ENCODE measurements around the gene RNF8.

Gene RNF8

DNA sequence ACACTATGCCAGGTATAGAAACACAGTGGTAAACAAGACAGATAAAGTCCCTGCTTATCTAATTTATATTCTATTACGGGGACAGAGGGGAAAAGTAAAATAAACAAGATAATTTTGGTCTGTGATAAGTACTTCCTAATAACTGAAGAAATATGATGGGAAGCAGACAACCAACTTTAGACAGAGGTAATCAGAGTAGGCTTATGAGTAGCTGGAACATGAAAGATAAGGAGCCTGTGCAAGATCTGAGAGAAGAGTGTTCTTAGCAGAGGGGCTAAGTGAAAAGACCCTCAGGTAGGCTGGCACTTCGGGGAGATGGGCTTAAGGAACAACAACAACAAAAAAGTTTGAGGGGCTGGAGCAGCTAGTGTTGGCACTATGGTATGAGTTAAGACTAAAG, 4.1 kb downstream of the RNF8 start:
- no peak overlapping the region for H3K4me3 Mint-ChIP-seq
- peaks cover 24% of the 10 kb centered on the region for H3K4me1 Mint-ChIP-seq (ENCODE audit: low read depth)
- peaks cover 11% of the 10 kb centered on the region for H3K27me3 Mint-ChIP-seq
- H3K9me3 Mint-ChIP-seq: no peaks in the 10 kb centered on the region
- intact Hi-C loops (cut with micrococcal nuclease): no loop called here
- H3K36me3 Mint-ChIP-seq (ENCODE audit: low read depth): peaks cover 26% of the 10 kb centered on the region
- H3K27ac Mint-ChIP-seq: no peak overlapping the region

DNA sequence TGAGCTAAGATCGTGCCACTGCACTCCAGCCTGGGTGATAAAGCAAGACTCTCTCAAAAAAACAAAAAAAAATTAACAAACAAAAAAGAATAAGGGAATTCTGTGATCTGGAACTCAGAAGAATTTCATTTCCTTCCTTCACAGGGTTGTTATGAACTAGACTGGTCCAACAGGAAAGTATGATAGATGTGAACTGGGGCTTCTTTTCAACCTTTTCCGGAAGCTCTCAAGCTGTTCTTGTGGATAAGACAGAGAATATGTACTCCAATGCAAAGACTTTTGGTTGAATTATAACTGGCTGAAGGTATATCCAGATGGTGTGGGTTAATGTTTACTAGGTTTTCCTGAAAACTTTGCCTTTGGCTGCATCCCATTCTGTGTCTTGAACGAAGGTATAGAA, 5.3 kb downstream of the RNF8 start:
- intact Hi-C loops (cut with micrococcal nuclease): no loop called here
- Mint-ChIP-seq H3K36me3 (ENCODE audit: low read depth) (peaks cover 33% of the 10 kb centered on the region), H3K27me3 (peaks cover 5% of the 10 kb centered on the region), H3K27ac (no peak overlapping the region), H3K4me3 (no peak overlapping the region), H3K4me1 (ENCODE audit: low read depth) (peaks cover 16% of the 10 kb centered on the region), H3K9me3 (no peaks in the 10 kb centered on the region)

DNA sequence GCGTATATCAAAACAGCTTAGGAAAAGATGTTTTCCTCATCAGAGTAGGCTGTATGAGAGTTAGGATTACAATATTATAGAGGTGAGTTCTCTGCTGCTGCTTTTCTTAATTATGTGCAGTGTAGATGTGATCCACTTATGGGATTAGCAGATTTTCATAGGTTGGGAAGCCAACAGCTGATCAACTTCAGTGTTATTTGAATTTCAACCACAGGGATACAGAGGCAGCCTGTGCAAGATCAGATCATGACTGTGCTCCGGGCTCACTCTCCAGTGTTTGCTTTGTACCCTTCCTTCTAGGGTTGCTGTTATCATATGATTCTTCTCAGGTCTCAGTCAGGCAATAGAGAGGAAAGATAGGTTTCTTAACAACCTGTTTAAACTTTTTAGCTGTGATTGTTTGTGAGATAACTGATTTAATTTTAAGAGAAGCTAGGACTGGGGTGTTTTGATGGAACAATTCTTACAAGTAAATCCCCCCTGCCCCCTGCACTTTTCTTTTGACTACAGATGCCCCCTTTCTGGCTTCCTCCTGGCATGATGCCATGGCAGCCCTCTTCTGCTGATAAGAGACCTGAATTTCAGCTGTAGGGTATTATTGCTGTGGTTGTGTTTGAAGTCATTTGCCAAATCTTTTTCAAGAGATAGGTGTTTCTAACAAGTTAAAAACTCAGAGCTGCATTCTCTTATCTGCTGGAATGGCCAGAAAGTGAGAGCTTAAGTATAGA, 8.5 kb downstream of the RNF8 start:
- Mint-ChIP-seq H3K4me1 (ENCODE audit: low read depth) (no peaks in the 10 kb centered on the region), H3K36me3 (ENCODE audit: low read depth) (peaks cover 44% of the 10 kb centered on the region), H3K9me3 (no peaks in the 10 kb centered on the region), H3K27ac (no peak overlapping the region), H3K4me3 (no peak overlapping the region), H3K27me3 (no peaks in the 10 kb centered on the region)
- intact Hi-C loops (cut with micrococcal nuclease): no loop called here

GRCh38 chr6:37365791-37366190, 12.0 kb downstream of the RNF8 start:
- no peak overlapping the region for H3K4me3 Mint-ChIP-seq
- no peaks in the 10 kb centered on the region for H3K27me3 Mint-ChIP-seq
- peaks cover 62% of the 10 kb centered on the region for H3K36me3 Mint-ChIP-seq (ENCODE audit: low read depth)
- H3K4me1 Mint-ChIP-seq (ENCODE audit: low read depth): peaks cover 18% of the 10 kb centered on the region
- intact Hi-C loops (cut with micrococcal nuclease): no loop called here
- H3K27ac Mint-ChIP-seq: no peak overlapping the region
- no peaks in the 10 kb centered on the region for H3K9me3 Mint-ChIP-seq

GRCh38 chr6:37366910-37367309, 13.1 kb downstream of the RNF8 start:
- Mint-ChIP-seq H3K4me1 (ENCODE audit: low read depth) (peaks cover 18% of the 10 kb centered on the region), H3K36me3 (ENCODE audit: low read depth) (peaks cover 64% of the 10 kb centered on the region), H3K9me3 (no peaks in the 10 kb centered on the region), H3K27me3 (no peaks in the 10 kb centered on the region), H3K27ac (no peak overlapping the region), H3K4me3 (no peak overlapping the region)
- intact Hi-C loops (cut with micrococcal nuclease): no loop called here

GRCh38 chr6:37368961-37369320, 15.2 kb downstream of the RNF8 start:
- H3K36me3 Mint-ChIP-seq (ENCODE audit: low read depth): peaks cover 57% of the 10 kb centered on the region
- no peak overlapping the region for H3K4me3 Mint-ChIP-seq
- intact Hi-C loops (cut with micrococcal nuclease): no loop called here
- peaks cover 18% of the 10 kb centered on the region for H3K4me1 Mint-ChIP-seq (ENCODE audit: low read depth)
- H3K27ac Mint-ChIP-seq: no peak overlapping the region
- no peaks in the 10 kb centered on the region for H3K27me3 Mint-ChIP-seq
- no peaks in the 10 kb centered on the region for H3K9me3 Mint-ChIP-seq

- Mint-ChIP-seq H3K27ac (no peak overlapping the region), H3K9me3 (no peaks in the 10 kb centered on the region), H3K4me3 (no peak overlapping the region)
Measured at GRCh38 chr6:37369321-37370201, 15.8 kb downstream of the RNF8 start.

GRCh38 chr6:37371154-37372083, 17.6 kb downstream of the RNF8 start:
- no peak overlapping the region for H3K4me3 Mint-ChIP-seq
- no peak overlapping the region for H3K27ac Mint-ChIP-seq
- peaks cover 68% of the 10 kb centered on the region for H3K36me3 Mint-ChIP-seq (ENCODE audit: low read depth)
- no peaks in the 10 kb centered on the region for H3K27me3 Mint-ChIP-seq
- intact Hi-C loops (cut with micrococcal nuclease): no loop called here
- no peaks in the 10 kb centered on the region for H3K9me3 Mint-ChIP-seq
- H3K4me1 Mint-ChIP-seq (ENCODE audit: low read depth): peaks cover 18% of the 10 kb centered on the region

More at GRCh38 chr6:37369321-37370201, 15.8 kb downstream of the RNF8 start:
- Mint-ChIP-seq H3K4me1 (ENCODE audit: low read depth) (peaks cover 18% of the 10 kb centered on the region), H3K27me3 (no peaks in the 10 kb centered on the region), H3K36me3 (ENCODE audit: low read depth) (peaks cover 55% of the 10 kb centered on the region)
- intact Hi-C loops (cut with micrococcal nuclease): no loop called here

DNA sequence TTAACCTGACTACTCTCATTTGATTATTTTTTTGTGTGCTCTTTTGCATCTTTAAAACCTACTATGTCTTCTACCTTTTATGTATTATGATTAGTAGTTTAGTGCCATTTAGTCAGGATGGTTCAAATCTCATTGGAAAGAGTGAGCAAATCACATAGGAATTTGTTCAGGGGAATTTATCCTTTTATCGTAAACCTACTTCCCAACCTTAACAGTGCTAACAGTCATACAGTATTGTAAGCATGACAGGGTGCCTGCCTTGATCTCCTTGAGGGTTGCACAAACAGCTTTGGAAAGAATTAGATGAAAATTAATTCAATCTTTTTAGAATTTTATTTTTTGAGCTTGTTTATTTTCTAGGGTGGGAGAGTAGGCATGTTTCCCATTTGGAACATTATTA, 18.3 kb downstream of the RNF8 start:
- intact Hi-C loops (cut with micrococcal nuclease): no loop called here
- Mint-ChIP-seq H3K4me3 (no peak overlapping the region), H3K27ac (no peak overlapping the region), H3K4me1 (ENCODE audit: low read depth) (peaks cover 18% of the 10 kb centered on the region), H3K36me3 (ENCODE audit: low read depth) (peaks cover 67% of the 10 kb centered on the region), H3K27me3 (no peaks in the 10 kb centered on the region), H3K9me3 (no peaks in the 10 kb centered on the region)

- no peak overlapping the region for H3K4me3 Mint-ChIP-seq
Measured at GRCh38 chr6:37373822-37374471, 20.2 kb downstream of the RNF8 start.

GRCh38 chr6:37375376-37375775, 21.6 kb downstream of the RNF8 start:
- Mint-ChIP-seq H3K27ac (no peak overlapping the region), H3K4me1 (ENCODE audit: low read depth) (no peaks in the 10 kb centered on the region), H3K27me3 (no peaks in the 10 kb centered on the region), H3K36me3 (ENCODE audit: low read depth) (peaks cover 85% of the 10 kb centered on the region), H3K9me3 (no peaks in the 10 kb centered on the region), H3K4me3 (no peak overlapping the region)
- intact Hi-C loops (cut with micrococcal nuclease): no loop called here

More at GRCh38 chr6:37373822-37374471, 20.2 kb downstream of the RNF8 start:
- Mint-ChIP-seq H3K9me3 (no peaks in the 10 kb centered on the region), H3K4me1 (ENCODE audit: low read depth) (peaks cover 5% of the 10 kb centered on the region), H3K27me3 (no peaks in the 10 kb centered on the region), H3K36me3 (ENCODE audit: low read depth) (peaks cover 84% of the 10 kb centered on the region), H3K27ac (no peak overlapping the region)
- intact Hi-C loops (cut with micrococcal nuclease): no loop called here

- Mint-ChIP-seq H3K27me3 (no peaks in the 10 kb centered on the region), H3K4me3 (no peak overlapping the region)
Measured at GRCh38 chr6:37376078-37376743, 22.4 kb downstream of the RNF8 start.

GRCh38 chr6:37381579-37381978, 27.8 kb downstream of the RNF8 start:
- Mint-ChIP-seq H3K4me1 (ENCODE audit: low read depth) (no peaks in the 10 kb centered on the region), H3K27me3 (no peaks in the 10 kb centered on the region), H3K9me3 (no peaks in the 10 kb centered on the region), H3K4me3 (no peak overlapping the region), H3K27ac (no peak overlapping the region), H3K36me3 (ENCODE audit: low read depth) (peaks cover 81% of the 10 kb centered on the region)
- intact Hi-C loops (cut with micrococcal nuclease): no loop called here

More at GRCh38 chr6:37376078-37376743, 22.4 kb downstream of the RNF8 start:
- no peak overlapping the region for H3K27ac Mint-ChIP-seq
- H3K36me3 Mint-ChIP-seq (ENCODE audit: low read depth): peaks cover 85% of the 10 kb centered on the region
- no peaks in the 10 kb centered on the region for H3K4me1 Mint-ChIP-seq (ENCODE audit: low read depth)
- intact Hi-C loops (cut with micrococcal nuclease): no loop called here
- H3K9me3 Mint-ChIP-seq: no peaks in the 10 kb centered on the region
